Cardiac fibroblast (primary cell): ENCODE measurements around the gene WDR7.

Source experiments
- DNase-seq, 2 donors: peaks; one replicate each; pipeline versions ENCODE4 v3.0.0 to v3.0.0-alpha.2; 2010; ENCODE audit warnings: low read depth in 2 of 2
- H3K4me3 ChIP-seq, 2 donors: replicated peaks in 1 of 2; 1 replicate in 1 of 2; 2 replicates in 1 of 2; pipeline ENCODE4 v1.5.1; 2011; ENCODE audit warnings: low read depth in 2 of 2, low read length in 2 of 2, mild to moderate bottlenecking in 2 of 2, moderate library complexity in 1 of 2
- TF ChIP-seq, protein P1 (sequence below): IDR thresholded peaks from one replicate; pipeline ENCODE4 v1.5.1; 2011; ENCODE audit warnings: low read depth, mild to moderate bottlenecking, low read length, inconsistent platforms

Gene WDR7

DNA sequence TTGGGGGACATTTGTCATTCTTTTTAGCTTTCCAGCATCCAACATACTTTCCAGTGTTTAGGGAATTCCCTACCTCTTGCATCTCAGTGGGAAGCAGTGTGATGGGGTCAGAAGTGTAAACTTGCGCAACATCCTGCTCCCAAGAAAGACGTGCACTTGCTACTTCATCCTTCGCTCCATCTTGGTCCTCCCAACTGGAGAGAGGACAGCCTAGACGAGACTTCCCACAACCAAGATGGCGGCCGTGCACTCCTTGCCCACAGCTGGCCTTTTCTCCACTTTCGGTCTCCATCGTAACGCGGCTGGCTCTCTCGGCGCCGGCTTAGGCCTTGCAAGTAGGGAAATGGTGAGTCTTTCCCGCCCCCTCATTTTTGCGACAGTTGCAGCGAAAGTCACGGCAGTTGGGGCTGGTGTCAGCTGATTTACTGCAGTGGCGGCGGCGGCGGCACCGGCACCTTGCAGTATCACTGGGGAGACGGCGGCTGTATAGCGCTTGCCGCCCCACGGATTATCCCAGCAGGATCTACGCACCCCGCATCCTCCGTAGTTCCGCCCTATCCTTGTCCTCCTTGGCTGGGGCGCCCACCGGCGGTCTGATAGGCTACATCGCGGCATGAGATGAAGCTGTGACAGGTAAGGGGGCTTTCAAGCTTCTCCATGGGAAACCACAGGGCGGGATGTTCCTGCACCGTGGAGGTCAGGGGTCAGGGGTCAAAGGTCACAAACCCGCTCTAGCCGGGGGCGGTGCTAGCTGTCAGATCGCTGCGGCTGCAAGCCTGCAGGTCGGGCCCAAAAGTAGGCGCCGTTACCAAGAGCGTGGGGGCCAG, at the start of gene WDR7:
WDR7 (plus strand) TSS at position 416 of the 827 bp plus-strand sequence. CDS start 21,157 bp downstream, outside the sequence.
- H3K4me3 ChIP-seq: peak within 1 kb of the TSS; percentile 90 to 99
- DNase-seq: peak; percentile 99

DNA sequence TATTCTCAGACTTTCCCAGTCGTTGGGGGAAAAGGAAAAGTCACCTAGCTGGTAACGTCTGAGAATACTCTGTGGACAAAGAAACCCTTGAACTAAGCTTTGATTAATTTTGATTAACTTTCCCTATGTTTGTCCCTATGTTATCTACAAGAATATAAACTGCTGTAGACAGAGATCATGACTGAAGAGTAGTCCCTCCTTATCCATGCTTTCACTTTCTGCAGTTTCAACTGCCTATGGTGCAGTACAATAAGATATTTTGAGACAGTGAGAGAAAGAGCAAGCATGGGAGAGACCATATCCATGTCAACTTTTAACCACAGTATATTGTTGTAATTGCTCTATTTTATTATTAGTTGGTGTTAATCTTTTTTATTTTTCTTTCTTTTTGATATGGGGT, 44.5 kb upstream of the WDR7 start:
- no peak overlapping the region for H3K4me3 ChIP-seq
- TF ChIP-seq, protein P1, sequence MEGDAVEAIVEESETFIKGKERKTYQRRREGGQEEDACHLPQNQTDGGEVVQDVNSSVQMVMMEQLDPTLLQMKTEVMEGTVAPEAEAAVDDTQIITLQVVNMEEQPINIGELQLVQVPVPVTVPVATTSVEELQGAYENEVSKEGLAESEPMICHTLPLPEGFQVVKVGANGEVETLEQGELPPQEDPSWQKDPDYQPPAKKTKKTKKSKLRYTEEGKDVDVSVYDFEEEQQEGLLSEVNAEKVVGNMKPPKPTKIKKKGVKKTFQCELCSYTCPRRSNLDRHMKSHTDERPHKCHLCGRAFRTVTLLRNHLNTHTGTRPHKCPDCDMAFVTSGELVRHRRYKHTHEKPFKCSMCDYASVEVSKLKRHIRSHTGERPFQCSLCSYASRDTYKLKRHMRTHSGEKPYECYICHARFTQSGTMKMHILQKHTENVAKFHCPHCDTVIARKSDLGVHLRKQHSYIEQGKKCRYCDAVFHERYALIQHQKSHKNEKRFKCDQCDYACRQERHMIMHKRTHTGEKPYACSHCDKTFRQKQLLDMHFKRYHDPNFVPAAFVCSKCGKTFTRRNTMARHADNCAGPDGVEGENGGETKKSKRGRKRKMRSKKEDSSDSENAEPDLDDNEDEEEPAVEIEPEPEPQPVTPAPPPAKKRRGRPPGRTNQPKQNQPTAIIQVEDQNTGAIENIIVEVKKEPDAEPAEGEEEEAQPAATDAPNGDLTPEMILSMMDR: no peak
- no peak for DNase-seq

More for the DNA sequence above, at the start of gene WDR7:
- TF ChIP-seq, protein P1: no peak

DNA sequence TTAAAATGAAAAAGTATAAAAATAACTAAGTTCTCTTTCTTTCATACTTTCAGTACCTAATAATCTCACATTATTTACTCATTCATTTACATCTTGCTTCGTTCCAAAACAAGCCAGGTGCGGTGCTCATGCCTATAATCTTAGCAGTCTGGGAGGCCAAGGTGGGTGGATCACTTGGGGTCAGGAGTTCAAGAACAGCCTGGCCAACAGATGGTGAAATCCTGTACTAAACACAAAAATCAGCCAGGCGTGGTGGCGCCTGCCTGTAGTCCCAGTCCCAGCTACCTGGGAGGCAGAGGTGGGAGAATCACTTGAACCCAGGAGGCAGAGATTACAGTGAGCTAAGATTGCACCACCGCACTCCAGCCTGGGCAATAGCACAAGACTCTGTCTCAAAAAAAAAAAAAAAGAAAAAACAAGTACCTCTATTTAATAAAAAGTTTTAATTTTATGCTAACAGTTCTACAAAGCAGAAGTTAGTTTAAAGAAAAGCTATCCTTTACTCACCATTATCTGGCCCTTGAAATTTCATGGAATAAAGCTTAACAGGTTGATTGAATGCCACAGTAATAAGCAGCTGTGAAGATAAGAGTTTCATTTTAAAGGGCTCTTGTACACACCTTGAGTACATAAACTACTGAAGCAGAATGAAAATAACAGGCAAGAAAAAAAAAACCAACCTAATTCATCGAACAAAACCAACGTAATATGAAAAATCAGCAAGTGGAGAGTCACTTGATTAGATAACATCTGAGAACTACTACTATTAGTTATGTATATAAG, 35.2 kb upstream of the WDR7 start:
- no peak for DNase-seq
- TF ChIP-seq, protein P1: no peak
- H3K4me3 ChIP-seq: no peak overlapping the region

DNA sequence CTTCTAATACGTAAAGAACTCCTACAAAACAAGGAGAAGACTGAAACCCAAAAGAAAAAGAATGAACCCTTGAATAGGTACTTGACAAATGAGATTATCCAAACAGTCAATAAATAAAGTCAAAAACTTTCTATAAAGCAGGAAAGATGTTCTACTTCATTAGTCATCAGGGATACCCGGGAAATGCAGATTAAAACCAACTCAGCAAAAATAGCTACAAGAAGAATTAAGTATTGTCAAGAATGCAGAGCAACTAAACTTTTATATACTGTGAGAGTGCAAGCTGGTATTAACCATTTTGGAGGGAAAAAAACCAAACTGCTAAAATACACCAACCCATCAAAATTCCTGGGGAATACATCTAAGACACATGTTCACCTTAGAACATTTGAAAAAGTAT, 23.2 kb upstream of the WDR7 start:
- DNase-seq: peak in 1 of 2 donors; percentile 10

DNA sequence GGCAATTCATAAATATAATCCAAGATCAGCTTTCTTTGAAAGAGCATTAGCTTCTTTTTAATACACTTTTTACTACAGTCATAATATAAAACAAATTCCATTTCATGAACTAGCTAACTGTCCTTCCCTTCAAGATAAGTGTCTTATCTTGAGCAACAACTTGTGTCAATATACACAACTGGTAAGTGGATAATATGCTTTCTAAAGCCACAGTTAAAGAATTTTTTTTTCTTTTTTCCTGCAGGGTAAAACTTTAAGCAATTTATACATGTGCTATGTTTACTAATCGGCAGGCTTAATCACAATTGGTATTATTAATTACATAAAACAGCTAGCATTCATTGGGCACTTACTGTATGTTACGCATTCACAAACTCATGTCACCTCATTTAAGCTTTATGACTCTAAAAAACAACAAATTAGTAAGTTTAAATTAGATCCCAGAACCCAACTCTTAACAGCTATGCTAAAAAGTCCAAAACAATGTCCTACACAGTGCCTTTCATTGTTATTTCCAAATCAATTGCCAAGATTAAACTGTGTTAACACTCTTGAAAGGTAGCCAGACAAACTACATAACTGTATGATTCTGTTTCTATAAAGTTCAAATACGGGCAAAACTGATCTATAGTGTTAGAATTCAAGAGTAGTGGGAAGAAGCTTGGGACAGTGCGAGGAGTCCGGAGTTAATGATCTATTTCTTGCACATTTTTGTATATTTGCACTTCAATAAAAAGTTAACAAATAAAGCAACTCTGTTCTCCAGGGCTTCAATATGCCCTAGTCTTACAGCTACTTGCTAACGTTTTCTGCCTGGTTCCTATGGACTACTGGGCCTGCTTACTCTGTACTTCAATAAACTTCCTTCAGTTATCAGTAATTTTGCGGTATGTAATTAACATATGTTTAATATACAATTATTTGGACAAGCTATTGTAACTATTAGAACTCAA, 18.8 kb upstream of the WDR7 start:
- H3K4me3 ChIP-seq: no peak overlapping the region
- DNase-seq: no peak
- TF ChIP-seq, protein P1: no peak

More for the DNA sequence above, 23.2 kb upstream of the WDR7 start:
- TF ChIP-seq, protein P1: no peak
- H3K4me3 ChIP-seq: no peak overlapping the region

DNA sequence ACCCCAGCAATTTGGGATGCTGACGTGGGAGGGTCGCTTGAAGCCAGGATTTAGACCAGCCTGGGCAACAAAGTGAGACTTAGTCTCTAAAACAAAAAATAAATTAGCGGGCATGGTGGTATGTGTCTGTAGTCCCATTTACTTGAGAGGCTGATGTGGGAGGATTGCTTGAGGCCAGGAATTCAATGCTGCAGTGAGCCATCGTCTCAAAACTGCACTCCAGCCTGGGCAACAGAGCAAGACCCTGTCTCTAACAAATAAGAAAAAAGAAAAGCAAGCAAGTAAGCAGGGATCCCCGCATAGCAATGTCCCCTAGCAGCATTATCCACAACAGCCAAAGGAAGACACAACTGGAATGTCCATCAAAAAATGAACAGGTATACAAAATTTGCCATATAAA, 16.2 kb upstream of the WDR7 start:
- no peak for DNase-seq
- H3K4me3 ChIP-seq: no peak overlapping the region
- TF ChIP-seq, protein P1: no peak
